Astrocyte of the spinal cord (primary cell): ENCODE measurements around the gene CTPS2.
"Not testable (repeated sequence)": the region's sequence is repeated elsewhere in the genome, so short reads cannot be mapped to it uniquely, and the experiment has no call there.

Experiments
- DNase-seq: peaks from one replicate; pipeline ENCODE4 v3.0.0; 2011; ENCODE audit warnings: low read depth, low spot score
- H3K4me3 ChIP-seq: 2 replicates; pipeline ENCODE4 v1.5.1; 2011; ENCODE audit warnings: low read depth, mild to moderate bottlenecking, low read length, moderate library complexity
- in situ Hi-C: cut with HindIII; loops from 2 replicates; pipeline ENCODE4 v1.10.0; 2017; ENCODE audit warnings: low sequenced_read_pairs
- TF ChIP-seq, protein P1 (sequence below): IDR thresholded peaks from 2 replicates; pipeline ENCODE4 v1.5.1; 2012; ENCODE audit warnings: low read depth, mild to moderate bottlenecking, low read length, inconsistent platforms

The CTPS2 gene

DNA sequence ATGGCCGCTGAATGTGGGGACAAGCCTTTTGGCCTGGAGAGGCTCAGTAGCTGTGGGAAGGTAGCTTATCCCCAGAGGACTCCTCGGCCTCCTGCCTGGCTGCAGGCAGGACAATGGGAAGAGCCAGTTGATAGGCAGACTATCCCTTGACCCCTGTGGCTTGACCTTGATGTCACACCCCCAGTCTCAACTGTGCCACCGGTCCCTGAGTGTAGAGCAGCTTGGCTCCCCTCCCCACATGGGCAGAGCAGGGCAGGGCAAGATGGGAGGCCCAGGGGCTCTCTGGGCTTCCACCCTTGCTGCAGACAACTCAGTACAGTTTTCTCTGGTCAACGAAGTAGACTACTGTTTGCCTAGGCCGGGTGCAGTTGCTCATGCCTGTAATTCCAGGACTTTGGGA lies 32.6 kb upstream of the CTPS2 start:
- in situ Hi-C loops = no loop called here

DNA sequence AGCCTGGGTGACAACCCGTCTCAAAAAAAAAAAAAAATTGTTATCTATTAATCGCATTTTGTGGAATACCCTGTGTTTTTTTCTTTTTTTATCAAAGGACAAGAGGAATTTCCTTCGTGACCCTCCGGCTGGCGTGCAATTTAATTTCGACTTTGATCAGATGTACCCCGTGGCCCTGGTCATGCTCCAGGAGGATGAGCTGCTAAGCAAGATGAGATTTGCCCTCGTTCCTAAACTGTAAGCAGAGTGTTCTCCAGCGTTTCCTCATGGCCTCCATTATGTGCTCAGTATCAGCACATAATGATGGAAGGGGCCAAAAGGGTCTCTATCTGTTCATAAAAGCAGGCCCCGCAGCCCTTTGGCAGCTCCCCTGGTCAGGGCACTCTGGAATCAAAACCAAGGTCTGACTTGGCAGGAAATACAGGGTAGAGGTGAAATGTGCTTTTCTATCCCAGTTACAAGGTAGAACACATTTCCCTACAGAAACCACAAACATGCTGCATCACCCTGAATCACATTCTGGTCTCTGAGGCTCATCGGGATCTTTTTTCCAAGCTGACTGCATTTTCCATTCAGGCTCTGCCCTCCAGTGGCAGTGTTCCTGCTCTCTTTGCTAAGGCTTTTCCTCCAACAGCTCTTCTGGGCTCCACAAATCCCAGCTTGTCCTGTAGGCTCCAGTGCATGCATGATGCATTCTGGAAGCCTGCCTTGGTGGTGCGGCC lies 31.3 kb upstream of the CTPS2 start:
- DNase-seq = peak; percentile 89
- in situ Hi-C loops = no loop called here
- no peak overlapping the region for H3K4me3 ChIP-seq
- TF ChIP-seq, protein P1, sequence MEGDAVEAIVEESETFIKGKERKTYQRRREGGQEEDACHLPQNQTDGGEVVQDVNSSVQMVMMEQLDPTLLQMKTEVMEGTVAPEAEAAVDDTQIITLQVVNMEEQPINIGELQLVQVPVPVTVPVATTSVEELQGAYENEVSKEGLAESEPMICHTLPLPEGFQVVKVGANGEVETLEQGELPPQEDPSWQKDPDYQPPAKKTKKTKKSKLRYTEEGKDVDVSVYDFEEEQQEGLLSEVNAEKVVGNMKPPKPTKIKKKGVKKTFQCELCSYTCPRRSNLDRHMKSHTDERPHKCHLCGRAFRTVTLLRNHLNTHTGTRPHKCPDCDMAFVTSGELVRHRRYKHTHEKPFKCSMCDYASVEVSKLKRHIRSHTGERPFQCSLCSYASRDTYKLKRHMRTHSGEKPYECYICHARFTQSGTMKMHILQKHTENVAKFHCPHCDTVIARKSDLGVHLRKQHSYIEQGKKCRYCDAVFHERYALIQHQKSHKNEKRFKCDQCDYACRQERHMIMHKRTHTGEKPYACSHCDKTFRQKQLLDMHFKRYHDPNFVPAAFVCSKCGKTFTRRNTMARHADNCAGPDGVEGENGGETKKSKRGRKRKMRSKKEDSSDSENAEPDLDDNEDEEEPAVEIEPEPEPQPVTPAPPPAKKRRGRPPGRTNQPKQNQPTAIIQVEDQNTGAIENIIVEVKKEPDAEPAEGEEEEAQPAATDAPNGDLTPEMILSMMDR = peak; percentile 59

More for the DNA sequence above, 32.6 kb upstream of the CTPS2 start:
- TF ChIP-seq, protein P1 = no peak
- no peak overlapping the region for H3K4me3 ChIP-seq
- no peak for DNase-seq

DNA sequence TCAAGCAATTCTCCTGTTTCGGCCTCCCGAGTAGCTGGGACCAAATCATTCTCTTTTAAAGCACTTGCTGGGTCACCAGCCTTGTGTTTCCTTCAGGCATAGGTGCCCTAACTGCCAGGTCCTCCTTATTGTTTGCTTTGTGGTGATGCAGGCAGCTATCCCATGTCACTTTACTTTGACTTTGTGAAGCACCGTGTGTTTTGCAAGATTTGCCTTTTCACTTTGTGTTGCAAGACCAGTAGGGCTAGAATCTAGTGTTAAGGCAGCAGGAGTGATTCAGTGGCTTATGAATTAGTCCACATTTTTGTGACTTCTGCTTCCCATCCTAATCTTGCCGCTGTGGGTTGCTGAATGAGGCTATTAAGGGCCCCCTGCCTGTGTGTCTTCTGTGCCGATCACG lies 27.1 kb upstream of the CTPS2 start:
- in situ Hi-C loops = no loop called here
- DNase-seq = no peak
- no peak overlapping the region for H3K4me3 ChIP-seq
- TF ChIP-seq, protein P1 = no peak

DNA sequence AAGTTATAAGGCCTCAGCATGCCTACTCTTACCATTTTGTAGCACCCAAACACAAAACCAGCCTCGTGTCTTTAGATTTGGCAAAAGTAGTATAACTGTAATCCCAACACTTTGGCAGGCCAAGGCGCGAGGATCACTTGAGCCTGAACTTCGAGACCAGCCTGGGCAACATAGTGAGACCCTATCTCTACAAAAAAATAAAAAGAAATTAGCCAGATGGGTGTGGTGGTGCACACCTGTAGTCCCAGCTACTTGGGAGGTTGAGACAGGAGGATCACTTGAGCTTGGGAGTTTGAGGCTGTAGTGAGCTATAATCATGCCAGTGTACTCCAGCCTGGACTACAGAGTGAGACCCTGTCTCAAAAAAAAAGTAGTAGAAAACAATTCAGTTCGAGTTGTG lies 24.6 kb upstream of the CTPS2 start:
- TF ChIP-seq, protein P1 = no peak
- in situ Hi-C loops = no loop called here
- H3K4me3 ChIP-seq = no peak overlapping the region
- no peak for DNase-seq

DNA sequence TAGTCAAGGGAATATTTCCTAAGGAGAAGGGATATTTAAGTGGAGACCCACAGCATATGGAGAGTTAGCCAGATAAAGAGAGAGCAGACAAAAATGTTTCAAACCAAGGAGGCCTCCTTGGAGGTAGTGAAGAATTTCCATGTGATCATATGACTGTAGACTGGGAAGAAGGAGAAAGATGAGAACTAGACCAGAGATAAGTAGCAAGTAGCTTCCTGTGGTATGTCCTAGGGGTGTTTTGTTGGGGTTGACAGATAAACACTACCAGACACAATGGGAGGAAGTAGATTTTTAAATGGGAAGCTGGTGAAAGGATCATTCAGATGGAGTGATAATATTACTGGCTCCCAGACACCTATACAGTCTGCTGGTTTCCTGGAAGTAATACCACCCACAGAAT lies 20.5 kb upstream of the CTPS2 start:
- in situ Hi-C loops = no loop called here
- TF ChIP-seq, protein P1 = no peak
- DNase-seq = no peak
- H3K4me3 ChIP-seq = no peak overlapping the region

DNA sequence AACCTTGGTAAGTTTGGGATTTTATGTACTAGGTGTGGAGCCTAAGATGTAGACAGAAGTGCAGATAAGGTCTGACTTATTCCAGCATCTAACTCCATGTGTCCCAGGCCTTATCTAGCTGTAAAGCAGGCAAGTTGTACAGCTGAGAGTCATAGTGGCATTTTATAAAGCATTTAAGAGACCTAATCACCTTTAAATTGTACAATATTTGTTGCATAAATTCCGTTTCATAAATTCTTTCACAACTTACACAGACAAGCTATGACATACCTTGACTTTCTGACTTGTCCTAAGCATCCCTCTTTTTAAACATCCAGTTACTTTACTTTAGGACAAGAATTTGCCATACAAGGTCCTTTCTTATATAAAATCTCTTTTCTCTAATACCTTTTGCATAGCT lies 18.0 kb upstream of the CTPS2 start:
- TF ChIP-seq, protein P1 = no peak
- in situ Hi-C loops = no loop called here
- no peak overlapping the region for H3K4me3 ChIP-seq
- no peak for DNase-seq

DNA sequence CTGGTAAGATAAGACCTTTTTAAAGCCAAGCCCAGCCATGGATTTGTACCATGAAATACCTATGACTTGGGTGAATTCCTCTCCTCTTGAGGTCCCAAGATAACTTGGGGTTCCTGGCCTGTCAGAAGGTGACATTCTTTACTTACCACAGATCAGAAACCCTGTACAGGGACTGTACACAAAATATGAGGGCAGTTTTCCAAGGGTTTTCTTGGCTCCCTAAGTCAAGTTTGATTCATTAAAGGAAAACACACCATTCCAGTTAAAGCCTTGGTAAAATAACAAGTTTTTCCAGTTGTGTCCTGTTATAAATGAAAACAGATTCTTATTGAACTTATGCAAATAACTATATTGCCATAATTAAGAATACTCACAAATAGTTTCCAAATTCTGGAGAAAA lies 15.2 kb upstream of the CTPS2 start:
- TF ChIP-seq, protein P1 = no peak
- in situ Hi-C loops = no loop called here

DNA sequence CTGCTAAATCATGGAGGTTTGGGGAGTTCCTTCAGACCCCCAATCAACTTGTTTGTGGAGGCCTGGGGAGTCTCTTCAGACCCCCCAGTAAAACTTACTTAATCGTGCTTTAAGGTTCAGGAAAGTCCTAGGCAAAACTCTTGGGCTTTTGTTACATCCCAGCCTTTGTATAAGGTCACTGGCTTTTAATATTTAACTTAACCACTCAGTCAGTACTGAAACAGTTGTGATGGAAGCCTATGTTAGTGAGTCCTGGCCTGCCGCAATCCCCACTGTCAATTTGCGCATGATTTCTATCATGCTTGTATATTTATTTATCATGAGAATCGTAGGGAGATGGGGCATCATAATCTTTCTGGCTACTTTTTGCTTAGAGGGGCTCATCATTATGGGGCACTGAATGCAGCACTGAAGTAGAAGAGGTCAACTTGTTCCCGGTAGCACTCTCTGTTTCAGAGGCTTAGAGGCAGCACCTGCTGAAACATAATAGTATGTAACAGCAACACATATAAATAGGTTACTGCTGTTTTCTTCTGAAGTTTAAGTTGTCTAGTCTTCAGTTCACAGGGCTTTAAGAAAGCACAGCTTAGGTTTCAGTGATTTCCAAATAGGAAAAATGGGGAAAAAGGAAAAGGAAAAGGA lies 14.0 kb upstream of the CTPS2 start:
- in situ Hi-C loops, DNase-seq, H3K4me3 ChIP-seq: not testable (repeated sequence)

More for the DNA sequence above, 15.2 kb upstream of the CTPS2 start:
- DNase-seq = no peak
- no peak overlapping the region for H3K4me3 ChIP-seq
